ENCODE results near the gene KRT13.

GRCh38 chr17:41494524-41494923, 10.9 kb downstream of the KRT13 start:
- no peak for TF ChIP-seq PATZ1 (CRISPR knock-in tag; IDR thresholded peaks at IDR 0.05; ENCODE audit: borderline replicate concordance)
- TF ChIP-seq ZFP30 (CRISPR knock-in tag; IDR thresholded peaks at IDR 0.05), result no peak
- no peak for TF ChIP-seq TSHZ2 (CRISPR knock-in tag; IDR thresholded peaks at IDR 0.05)
- no peak for TF ChIP-seq POU6F1 (CRISPR knock-in tag; IDR thresholded peaks at IDR 0.05; ENCODE audit: borderline replicate concordance, low read depth)
- no peak for TF ChIP-seq TOX (CRISPR knock-in tag; IDR thresholded peaks at IDR 0.05; ENCODE audit: borderline replicate concordance)
- TF ChIP-seq ZFP3 (CRISPR knock-in tag; IDR thresholded peaks at IDR 0.05), result no peak
- no peak for TF ChIP-seq BACH2 (CRISPR knock-in tag; IDR thresholded peaks at IDR 0.05; ENCODE audit: borderline replicate concordance)
- TF ChIP-seq CSRNP3 (CRISPR knock-in tag; IDR thresholded peaks at IDR 0.05), result no peak
- TF ChIP-seq CSDC2 (CRISPR knock-in tag; IDR thresholded peaks at IDR 0.05), result no peak
- TF ChIP-seq RARB (CRISPR knock-in tag; IDR thresholded peaks at IDR 0.05), result no peak
- no peak for TF ChIP-seq ARNTL (CRISPR knock-in tag; IDR thresholded peaks at IDR 0.05; ENCODE audit: borderline replicate concordance, low read depth)
- no peak for TF ChIP-seq ZC3H10 (CRISPR knock-in tag; IDR thresholded peaks at IDR 0.05)
